Hematopoietic multipotent progenitor cell (in vitro differentiated cells): ENCODE results near the gene EDARADD. TPM values are rescaled to one million over a fixed set of nuclear protein-coding genes. Genes with fewer than 3 reads are reported as not detected.
A peak's percentile ranks its signal among the peaks of the same experiment; 100 is the strongest.
"Not testable (repeated sequence)": the region's sequence is repeated elsewhere in the genome, so short reads cannot be mapped to it uniquely, and the experiment has no call there.

ENCODE experiments used
- DNase-seq, 3 donors: peaks; one replicate each; pipeline ENCODE4 v3.0.0-alpha.2; 2011 to 2015; ENCODE audit warnings: low read depth in 2 of 3, low spot score in 2 of 3
- total RNA-seq: library from RNA; depleted of rRNA; stranded (reverse); fragments of >200 nt; gene quantifications from one replicate; pipeline ENCODE4 v1.2.3, GENCODE V29; 2012

EDARADD gene
- total RNA-seq: 8.3 TPM

GRCh38 chr1:236393681-236394481 is at the start of gene EDARADD:
Gene EDARADD, plus strand, starts transcription at chr1:236394286. Its CDS starts 159 bp downstream, at chr1:236394445.
- DNase-seq: peak in 1 of 3 donors; percentile 30

- peak in 2 of 3 donors; percentile 24 to 59 for DNase-seq
Observed at GRCh38 chr1:236345728-236346127, 48.4 kb upstream of the EDARADD start.

- DNase-seq: no peak
Observed at GRCh38 chr1:236348071-236348470, 46.0 kb upstream of the EDARADD start.

- no peak for DNase-seq
Observed at GRCh38 chr1:236350308-236350707, 43.8 kb upstream of the EDARADD start.

- peak in 1 of 3 donors; percentile 6 for DNase-seq
Observed at GRCh38 chr1:236351875-236352573, 42.1 kb upstream of the EDARADD start.

GRCh38 chr1:236352747-236353146 is 41.3 kb upstream of the EDARADD start:
- DNase-seq: not testable (repeated sequence)

GRCh38 chr1:236353813-236354212 is 40.3 kb upstream of the EDARADD start:
- DNase-seq: no peak

GRCh38 chr1:236354330-236355147 is 39.5 kb upstream of the EDARADD start:
- no peak for DNase-seq

- no peak for DNase-seq
Observed at GRCh38 chr1:236356141-236356540, 37.9 kb upstream of the EDARADD start.

GRCh38 chr1:236361909-236362590 is 32.0 kb upstream of the EDARADD start:
- no peak for DNase-seq

GRCh38 chr1:236363237-236363636 is 30.8 kb upstream of the EDARADD start:
- no peak for DNase-seq

- DNase-seq: no peak
Observed at GRCh38 chr1:236365999-236366570, 28.0 kb upstream of the EDARADD start.

- DNase-seq: not testable (repeated sequence)
Observed at GRCh38 chr1:236366681-236367080, 27.4 kb upstream of the EDARADD start.

- no peak for DNase-seq
Observed at GRCh38 chr1:236370420-236370819, 23.7 kb upstream of the EDARADD start.

- no peak for DNase-seq
Observed at GRCh38 chr1:236371083-236371482, 23.0 kb upstream of the EDARADD start.

GRCh38 chr1:236377832-236378535 is 16.1 kb upstream of the EDARADD start:
- DNase-seq: no peak

- DNase-seq: peak in 1 of 3 donors; percentile 28
Observed at GRCh38 chr1:236381565-236382158, 12.4 kb upstream of the EDARADD start.

GRCh38 chr1:236388332-236388731 is 5.8 kb upstream of the EDARADD start:
- no peak for DNase-seq

- no peak for DNase-seq
Observed at GRCh38 chr1:236389253-236389652, 4.8 kb upstream of the EDARADD start.
